Mesothelial cell of epicardium (in vitro differentiated cells): Measurements from ENCODE around the gene MGMT. TPM values are rescaled to one million over a fixed set of nuclear protein-coding genes. Genes with fewer than 3 reads are reported as not detected.

ENCODE experiments used
- DNase-seq, 2 experiments: peaks; one replicate each; pipeline ENCODE4 v3.0.0; 2021; ENCODE audit warnings: low spot score in 2 of 2; ENCODE audit not compliant: unreplicated experiment in 2 of 2
- H3K27ac Mint-ChIP-seq: 2 replicates; pipeline ENCODE4 v1.8.0; 2021; ENCODE audit warnings: mixed read lengths
- H3K27me3 Mint-ChIP-seq: 2 replicates; pipeline ENCODE4 v1.8.0; 2021; ENCODE audit warnings: low read depth, mixed read lengths
- H3K36me3 Mint-ChIP-seq: 2 replicates; pipeline ENCODE4 v1.8.0; 2021; ENCODE audit warnings: mixed read lengths
- H3K4me1 Mint-ChIP-seq: 2 replicates; pipeline ENCODE4 v1.8.0; 2021; ENCODE audit warnings: mixed read lengths
- H3K4me3 Mint-ChIP-seq: 2 replicates; pipeline ENCODE4 v1.8.0; 2021; ENCODE audit warnings: mild to moderate bottlenecking, moderate library complexity, mixed read lengths
- H3K9me3 Mint-ChIP-seq: 2 replicates; pipeline ENCODE4 v1.8.0; 2021; ENCODE audit warnings: mixed read lengths
- CTCF ChIP-seq: fragments of 200-600 bp; sonication (generic); IDR thresholded peaks from one replicate; pipeline ENCODE4 v1.5.0; 2021; ENCODE audit warnings: antibody characterized with exemption; ENCODE audit not compliant: unreplicated experiment
- total RNA-seq: library from RNA; stranded (reverse); gene quantifications from 3 replicates; pipeline ENCODE4 v1.2.1, GENCODE V29; 2021

Gene MGMT
- total RNA-seq, 1 donor from 2014 or later, result 35.7 TPM

DNA sequence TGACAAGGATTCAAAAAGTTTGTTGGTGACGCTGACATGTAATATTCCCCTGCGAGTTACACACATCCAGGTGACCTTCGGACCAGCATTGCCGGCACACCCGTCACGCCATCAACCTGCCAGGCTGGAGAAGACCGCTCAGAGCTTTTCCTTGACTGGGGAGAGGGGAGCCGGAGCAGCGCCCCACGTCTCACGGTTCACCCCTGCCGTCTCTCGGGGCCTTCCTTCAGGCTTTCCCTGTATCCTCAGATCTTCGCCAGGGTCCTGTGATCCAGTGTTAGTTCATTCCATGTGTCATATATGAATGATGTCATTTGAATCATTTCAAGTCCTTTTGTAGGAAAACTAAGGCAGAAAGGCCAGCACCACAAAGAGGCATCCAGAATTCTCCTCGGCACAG is 127.8 kb downstream of the MGMT start:
- Mint-ChIP-seq H3K36me3 (peaks cover 34% of the 10 kb centered on the region), H3K9me3 (peaks cover 32% of the 10 kb centered on the region), H3K4me3 (no peak overlapping the region), H3K27ac (no peak overlapping the region), H3K4me1 (no peaks in the 10 kb centered on the region), H3K27me3 (no peaks in the 10 kb centered on the region)
- no peak for DNase-seq
- TF ChIP-seq CTCF, result no peak

DNA sequence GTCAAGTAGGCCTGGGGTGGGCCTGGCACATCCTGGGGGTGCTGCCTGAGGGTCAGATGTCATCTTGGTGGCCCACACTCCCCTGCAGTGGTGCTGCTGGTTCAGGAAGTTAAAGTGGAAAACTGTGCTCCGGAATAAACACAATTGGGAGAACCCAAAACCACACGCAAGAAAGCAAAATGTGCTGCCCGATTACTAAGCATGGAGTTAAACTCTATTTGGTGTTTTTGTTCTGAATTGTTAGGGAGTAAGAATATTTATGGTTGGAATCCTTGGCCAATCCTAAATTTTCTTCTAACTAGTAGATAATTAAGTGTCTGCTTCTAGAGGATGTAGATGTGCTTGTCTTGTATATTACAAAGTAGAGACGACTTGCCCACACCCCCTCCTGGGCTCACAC is 131.4 kb downstream of the MGMT start:
- no peak for TF ChIP-seq CTCF
- no peaks in the 10 kb centered on the region for H3K27me3 Mint-ChIP-seq
- H3K4me3 Mint-ChIP-seq, result no peak overlapping the region

DNA sequence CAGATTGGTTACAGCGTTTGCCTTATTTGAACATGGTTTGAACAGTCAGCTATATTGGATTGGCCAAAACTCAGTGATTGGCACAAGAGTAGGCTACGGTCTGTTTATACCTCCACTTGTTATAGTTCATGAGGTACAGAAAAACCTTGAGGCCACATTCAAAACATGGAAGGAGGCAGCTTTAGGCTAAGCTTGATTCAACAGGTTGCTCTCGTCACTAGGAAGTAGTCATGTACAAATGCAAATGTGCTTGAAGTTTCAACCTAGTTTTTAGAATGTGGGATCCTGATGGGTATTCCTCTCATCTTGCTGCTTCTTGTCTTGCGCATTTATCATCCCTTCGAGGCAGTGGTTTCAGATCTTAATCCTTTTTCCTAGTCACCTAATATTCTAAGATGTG is 132.1 kb downstream of the MGMT start:
- Mint-ChIP-seq H3K27ac (no peak overlapping the region), H3K4me1 (no peaks in the 10 kb centered on the region), H3K36me3 (peaks cover 19% of the 10 kb centered on the region), H3K9me3 (peaks cover 24% of the 10 kb centered on the region), H3K4me3 (no peak overlapping the region), H3K27me3 (no peaks in the 10 kb centered on the region)
- TF ChIP-seq CTCF, result no peak
- no peak for DNase-seq

More for the DNA sequence above, 131.4 kb downstream of the MGMT start:
- DNase-seq, result no peak
- no peaks in the 10 kb centered on the region for H3K4me1 Mint-ChIP-seq
- H3K36me3 Mint-ChIP-seq, result peaks cover 26% of the 10 kb centered on the region
- no peak overlapping the region for H3K27ac Mint-ChIP-seq
- peaks cover 28% of the 10 kb centered on the region for H3K9me3 Mint-ChIP-seq

DNA sequence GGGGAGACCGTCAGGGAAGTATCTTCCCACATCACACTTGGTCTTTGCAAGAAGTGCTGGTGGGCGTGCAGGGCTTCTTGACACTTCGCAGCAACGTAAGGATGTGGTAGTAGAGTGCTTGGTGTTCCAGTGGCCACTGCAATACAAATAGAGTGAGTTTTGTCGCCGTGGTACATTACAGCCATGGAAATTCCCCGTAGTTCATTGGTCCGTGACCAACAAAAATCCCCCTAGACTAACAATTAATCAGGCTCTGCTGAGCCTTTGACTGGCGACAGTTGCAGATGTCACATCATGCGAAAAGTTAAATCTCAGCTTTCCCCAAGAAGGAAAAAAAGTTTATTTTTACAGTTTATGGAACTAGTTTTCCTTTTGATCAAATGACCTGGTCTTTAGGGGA is 134.7 kb downstream of the MGMT start:
- Mint-ChIP-seq H3K27ac (no peak overlapping the region), H3K9me3 (peaks cover 8% of the 10 kb centered on the region), H3K4me1 (no peaks in the 10 kb centered on the region), H3K36me3 (peaks cover 3% of the 10 kb centered on the region), H3K4me3 (no peak overlapping the region), H3K27me3 (no peaks in the 10 kb centered on the region)
- TF ChIP-seq CTCF, result no peak
- DNase-seq, result no peak

DNA sequence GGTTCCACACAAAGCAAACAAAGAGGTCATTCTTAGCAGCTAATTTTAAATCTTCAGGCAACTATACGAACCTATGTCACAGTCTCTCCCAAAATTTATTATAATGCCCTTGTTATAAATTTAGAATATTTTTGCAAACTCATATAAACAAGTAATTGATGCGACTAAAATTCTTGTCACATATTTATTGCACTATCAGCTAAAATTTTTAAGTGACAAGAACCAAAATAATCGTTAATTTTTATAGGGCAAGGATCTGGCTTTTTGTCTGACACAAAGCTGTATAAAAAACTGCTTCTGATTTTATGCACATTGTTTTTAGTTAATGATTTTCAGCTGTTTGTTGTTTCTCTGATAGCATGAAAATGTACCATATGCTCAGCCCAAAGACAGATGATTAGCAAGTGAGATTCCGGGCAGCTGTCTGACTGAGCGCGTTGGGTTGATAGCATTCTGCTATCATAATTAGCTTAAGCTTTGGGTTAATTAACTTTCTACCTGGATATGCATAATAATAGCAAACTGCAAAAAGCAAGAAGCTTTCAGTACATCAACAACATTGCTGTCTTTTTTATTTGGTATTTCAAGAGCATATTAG is 136.0 kb downstream of the MGMT start:
- peaks cover 5% of the 10 kb centered on the region for H3K9me3 Mint-ChIP-seq
- no peaks in the 10 kb centered on the region for H3K27me3 Mint-ChIP-seq
- H3K4me3 Mint-ChIP-seq, result no peak overlapping the region
- DNase-seq, result no peak
- H3K4me1 Mint-ChIP-seq, result no peaks in the 10 kb centered on the region
- H3K27ac Mint-ChIP-seq, result no peak overlapping the region
- no peak for TF ChIP-seq CTCF
- no peaks in the 10 kb centered on the region for H3K36me3 Mint-ChIP-seq
